ENCODE data around the gene KLHL1.

KLHL1 gene

GRCh38 chr13:69755101-69755500, 353.2 kb downstream of the KLHL1 start:
- no peak overlapping the region for H3K4me3 Mint-ChIP-seq
- H3K27ac Mint-ChIP-seq = no peak overlapping the region
- DNase-seq (ENCODE audit: low spot score in 2 of 2) (no peak), ATAC-seq (ENCODE audit: low read depth) (no peak)
- no peaks in the 10 kb centered on the region for H3K36me3 Mint-ChIP-seq
- no peaks in the 10 kb centered on the region for H3K4me1 Mint-ChIP-seq
- H3K9me3 Mint-ChIP-seq = peaks cover 5% of the 10 kb centered on the region
- no peaks in the 10 kb centered on the region for H3K27me3 Mint-ChIP-seq

GRCh38 chr13:69751259-69751658, 357.0 kb downstream of the KLHL1 start:
- ATAC-seq (ENCODE audit: low read depth) (no peak), DNase-seq (ENCODE audit: low spot score in 2 of 2) (no peak)
- no peak overlapping the region for H3K4me3 Mint-ChIP-seq
- no peaks in the 10 kb centered on the region for H3K27me3 Mint-ChIP-seq
- H3K4me1 Mint-ChIP-seq = no peaks in the 10 kb centered on the region
- no peak overlapping the region for H3K27ac Mint-ChIP-seq
- H3K36me3 Mint-ChIP-seq = no peaks in the 10 kb centered on the region
- H3K9me3 Mint-ChIP-seq = peaks cover 5% of the 10 kb centered on the region

- Mint-ChIP-seq H3K9me3 (no peaks in the 10 kb centered on the region), H3K4me3 (no peak overlapping the region), H3K27me3 (no peaks in the 10 kb centered on the region), H3K4me1 (no peaks in the 10 kb centered on the region), H3K27ac (no peak overlapping the region), H3K36me3 (no peaks in the 10 kb centered on the region)
- ATAC-seq (ENCODE audit: low read depth) (no peak), DNase-seq (ENCODE audit: low spot score in 2 of 2) (no peak)
Measured at GRCh38 chr13:69737129-69737935, 370.9 kb downstream of the KLHL1 start.

- Mint-ChIP-seq H3K27me3 (no peaks in the 10 kb centered on the region), H3K4me3 (no peak overlapping the region), H3K36me3 (no peaks in the 10 kb centered on the region), H3K27ac (no peak overlapping the region), H3K9me3 (peaks cover 1% of the 10 kb centered on the region), H3K4me1 (no peaks in the 10 kb centered on the region)
- DNase-seq (ENCODE audit: low spot score in 2 of 2) (no peak), ATAC-seq (ENCODE audit: low read depth) (no peak)
Measured at GRCh38 chr13:69721631-69722030, 386.6 kb downstream of the KLHL1 start.

- H3K27ac Mint-ChIP-seq = no peak overlapping the region
Measured at GRCh38 chr13:69720278-69720983, 387.8 kb downstream of the KLHL1 start.

GRCh38 chr13:69706807-69707206, 401.4 kb downstream of the KLHL1 start:
- H3K4me1 Mint-ChIP-seq = no peaks in the 10 kb centered on the region
- no peaks in the 10 kb centered on the region for H3K27me3 Mint-ChIP-seq
- peaks cover 2% of the 10 kb centered on the region for H3K9me3 Mint-ChIP-seq
- DNase-seq (ENCODE audit: low spot score in 2 of 2) (no peak), ATAC-seq (ENCODE audit: low read depth) (no peak)
- H3K4me3 Mint-ChIP-seq = no peak overlapping the region
- H3K36me3 Mint-ChIP-seq = no peaks in the 10 kb centered on the region
- no peak overlapping the region for H3K27ac Mint-ChIP-seq

More at GRCh38 chr13:69720278-69720983, 387.8 kb downstream of the KLHL1 start:
- H3K27me3 Mint-ChIP-seq = no peaks in the 10 kb centered on the region
- peaks cover 1% of the 10 kb centered on the region for H3K9me3 Mint-ChIP-seq
- no peak overlapping the region for H3K4me3 Mint-ChIP-seq
- ATAC-seq (ENCODE audit: low read depth) (no peak), DNase-seq (ENCODE audit: low spot score in 2 of 2) (no peak)
- no peaks in the 10 kb centered on the region for H3K4me1 Mint-ChIP-seq
- H3K36me3 Mint-ChIP-seq = no peaks in the 10 kb centered on the region

- Mint-ChIP-seq H3K36me3 (no peaks in the 10 kb centered on the region), H3K27me3 (no peaks in the 10 kb centered on the region), H3K27ac (no peak overlapping the region), H3K4me3 (no peak overlapping the region), H3K9me3 (peaks cover 2% of the 10 kb centered on the region), H3K4me1 (no peaks in the 10 kb centered on the region)
- DNase-seq (ENCODE audit: low spot score in 2 of 2) (no peak), ATAC-seq (ENCODE audit: low read depth) (no peak)
Measured at GRCh38 chr13:69704311-69704710, 403.9 kb downstream of the KLHL1 start.

GRCh38 chr13:69690999-69691398, 417.3 kb downstream of the KLHL1 start:
- no peak for DNase-seq (ENCODE audit: low spot score in 2 of 2)
- Mint-ChIP-seq H3K27ac (no peak overlapping the region), H3K9me3 (no peaks in the 10 kb centered on the region), H3K27me3 (no peaks in the 10 kb centered on the region), H3K4me3 (no peak overlapping the region), H3K36me3 (no peaks in the 10 kb centered on the region), H3K4me1 (no peaks in the 10 kb centered on the region)
- no peak for ATAC-seq (ENCODE audit: low read depth)

- Mint-ChIP-seq H3K36me3 (no peaks in the 10 kb centered on the region), H3K27me3 (no peaks in the 10 kb centered on the region), H3K4me3 (no peak overlapping the region), H3K27ac (no peak overlapping the region), H3K9me3 (peaks cover 2% of the 10 kb centered on the region), H3K4me1 (no peaks in the 10 kb centered on the region)
- ATAC-seq (ENCODE audit: low read depth) = no peak
- no peak for DNase-seq (ENCODE audit: low spot score in 2 of 2)
Measured at GRCh38 chr13:69683921-69684686, 424.1 kb downstream of the KLHL1 start.

GRCh38 chr13:69681722-69682121, 426.5 kb downstream of the KLHL1 start:
- no peak for DNase-seq (ENCODE audit: low spot score in 2 of 2)

GRCh38 chr13:69677343-69677742, 430.9 kb downstream of the KLHL1 start:
- H3K27ac Mint-ChIP-seq = no peak overlapping the region
- H3K4me1 Mint-ChIP-seq = no peaks in the 10 kb centered on the region
- no peak overlapping the region for H3K4me3 Mint-ChIP-seq
- no peaks in the 10 kb centered on the region for H3K27me3 Mint-ChIP-seq
- DNase-seq (ENCODE audit: low spot score in 2 of 2) (no peak), ATAC-seq (ENCODE audit: low read depth) (no peak)
- no peaks in the 10 kb centered on the region for H3K36me3 Mint-ChIP-seq
- peaks cover 2% of the 10 kb centered on the region for H3K9me3 Mint-ChIP-seq

More at GRCh38 chr13:69681722-69682121, 426.5 kb downstream of the KLHL1 start:
- ATAC-seq (ENCODE audit: low read depth) = no peak
- Mint-ChIP-seq H3K27ac (no peak overlapping the region), H3K36me3 (no peaks in the 10 kb centered on the region), H3K4me1 (no peaks in the 10 kb centered on the region), H3K27me3 (no peaks in the 10 kb centered on the region), H3K9me3 (peaks cover 2% of the 10 kb centered on the region), H3K4me3 (no peak overlapping the region)

- Mint-ChIP-seq H3K27me3 (no peaks in the 10 kb centered on the region), H3K9me3 (peaks cover 2% of the 10 kb centered on the region), H3K36me3 (no peaks in the 10 kb centered on the region), H3K27ac (no peak overlapping the region), H3K4me3 (no peak overlapping the region), H3K4me1 (no peaks in the 10 kb centered on the region)
- ATAC-seq (ENCODE audit: low read depth) (no peak), DNase-seq (ENCODE audit: low spot score in 2 of 2) (no peak)
Measured at GRCh38 chr13:69676286-69676685, 432.0 kb downstream of the KLHL1 start.

- Mint-ChIP-seq H3K4me3 (no peak overlapping the region), H3K4me1 (no peaks in the 10 kb centered on the region), H3K9me3 (peaks cover 6% of the 10 kb centered on the region), H3K36me3 (no peaks in the 10 kb centered on the region), H3K27me3 (no peaks in the 10 kb centered on the region), H3K27ac (no peak overlapping the region)
- DNase-seq (ENCODE audit: low spot score in 2 of 2) (no peak), ATAC-seq (ENCODE audit: low read depth) (no peak)
Measured at GRCh38 chr13:69660155-69660554, 448.1 kb downstream of the KLHL1 start.

GRCh38 chr13:69657676-69658075, 450.6 kb downstream of the KLHL1 start:
- Mint-ChIP-seq H3K36me3 (no peaks in the 10 kb centered on the region), H3K4me1 (no peaks in the 10 kb centered on the region), H3K9me3 (peaks cover 6% of the 10 kb centered on the region), H3K27me3 (no peaks in the 10 kb centered on the region), H3K27ac (no peak overlapping the region), H3K4me3 (no peak overlapping the region)
- ATAC-seq (ENCODE audit: low read depth) = no peak
- no peak for DNase-seq (ENCODE audit: low spot score in 2 of 2)
